ENCODE data around the gene BRSK2. TPM values are rescaled to one million over a fixed set of nuclear protein-coding genes. Genes with fewer than 3 reads are reported as not detected.

Gene BRSK2
- total RNA-seq, 1 donor from 2014 or later = 0.75 TPM

- no peak for DNase-seq (ENCODE audit: low read depth)
- H3K4me3 ChIP-seq (ENCODE audit: low read depth, low read length) = no peak overlapping the region
- no peak for TF ChIP-seq CTCF (IDR thresholded peaks at IDR 0.05; ENCODE audit: insufficient read depth, low read length, poor library complexity, severe bottlenecking)
- no peaks in the 10 kb centered on the region for H3K36me3 ChIP-seq (ENCODE audit: control insufficient read depth, insufficient read depth, low read length)
- no peaks in the 10 kb centered on the region for H3K27me3 ChIP-seq (ENCODE audit: control insufficient read depth, insufficient read depth, low read length)
Measured at GRCh38 chr11:1491379-1491778, 101.6 kb downstream of the BRSK2 start.

- H3K27me3 ChIP-seq (ENCODE audit: control insufficient read depth, insufficient read depth, low read length) = no peaks in the 10 kb centered on the region
- no peaks in the 10 kb centered on the region for H3K36me3 ChIP-seq (ENCODE audit: control insufficient read depth, insufficient read depth, low read length)
- TF ChIP-seq CTCF (IDR thresholded peaks at IDR 0.05; ENCODE audit: insufficient read depth, low read length, poor library complexity, severe bottlenecking) = no peak
- H3K4me3 ChIP-seq (ENCODE audit: low read depth, low read length) = no peak overlapping the region
- DNase-seq (ENCODE audit: low read depth) = no peak
Measured at GRCh38 chr11:1493650-1494244, 104.0 kb downstream of the BRSK2 start.

- H3K27me3 ChIP-seq (ENCODE audit: control insufficient read depth, insufficient read depth, low read length) = no peaks in the 10 kb centered on the region
- TF ChIP-seq CTCF (IDR thresholded peaks at IDR 0.05; ENCODE audit: insufficient read depth, low read length, poor library complexity, severe bottlenecking) = no peak
- no peak for DNase-seq (ENCODE audit: low read depth)
- peaks cover 1% of the 10 kb centered on the region for H3K36me3 ChIP-seq (ENCODE audit: control insufficient read depth, insufficient read depth, low read length)
- no peak overlapping the region for H3K4me3 ChIP-seq (ENCODE audit: low read depth, low read length)
Measured at GRCh38 chr11:1494650-1495049, 104.9 kb downstream of the BRSK2 start.

- peaks cover 1% of the 10 kb centered on the region for H3K36me3 ChIP-seq (ENCODE audit: control insufficient read depth, insufficient read depth, low read length)
- H3K27me3 ChIP-seq (ENCODE audit: control insufficient read depth, insufficient read depth, low read length) = no peaks in the 10 kb centered on the region
- no peak for DNase-seq (ENCODE audit: low read depth)
- H3K4me3 ChIP-seq (ENCODE audit: low read depth, low read length) = no peak overlapping the region
- TF ChIP-seq CTCF (IDR thresholded peaks at IDR 0.05; ENCODE audit: insufficient read depth, low read length, poor library complexity, severe bottlenecking) = no peak
Measured at GRCh38 chr11:1496091-1496760, 106.5 kb downstream of the BRSK2 start.

- H3K4me3 ChIP-seq (ENCODE audit: low read depth, low read length) = no peak overlapping the region
- H3K27me3 ChIP-seq (ENCODE audit: control insufficient read depth, insufficient read depth, low read length) = no peaks in the 10 kb centered on the region
- H3K36me3 ChIP-seq (ENCODE audit: control insufficient read depth, insufficient read depth, low read length) = peaks cover 1% of the 10 kb centered on the region
- DNase-seq (ENCODE audit: low read depth) = no peak
- no peak for TF ChIP-seq CTCF (IDR thresholded peaks at IDR 0.05; ENCODE audit: insufficient read depth, low read length, poor library complexity, severe bottlenecking)
Measured at GRCh38 chr11:1496761-1497095, 107.0 kb downstream of the BRSK2 start.

GRCh38 chr11:1497600-1497999, 107.9 kb downstream of the BRSK2 start:
- Histone ChIP-seq H3K4me3 (ENCODE audit: low read depth, low read length) (no peak overlapping the region), H3K36me3 (ENCODE audit: control insufficient read depth, insufficient read depth, low read length) (peaks cover 1% of the 10 kb centered on the region), H3K27me3 (ENCODE audit: control insufficient read depth, insufficient read depth, low read length) (no peaks in the 10 kb centered on the region)
- no peak for DNase-seq (ENCODE audit: low read depth)
- no peak for TF ChIP-seq CTCF (IDR thresholded peaks at IDR 0.05; ENCODE audit: insufficient read depth, low read length, poor library complexity, severe bottlenecking)
